Liver (tissue), 9 donors: ENCODE measurements around the gene INHBA. TPM values are rescaled to one million over a fixed set of nuclear protein-coding genes. Genes with fewer than 3 reads are reported as not detected.

Source experiments
- DNase-seq: peaks from one replicate; pipeline ENCODE4 v3.0.0-alpha.2; 2017; ENCODE audit warnings: low spot score
- H3K27ac ChIP-seq, 2 donors: one replicate each; pipeline ENCODE4 v1.7.0; 2013; ENCODE audit warnings: inconsistent platforms in 2 of 2, low read length in 2 of 2, control low read depth in 1 of 2, low read depth in 1 of 2, mild to moderate bottlenecking in 1 of 2
- H3K27me3 ChIP-seq, 4 donors: one replicate each; pipeline versions ENCODE4 v1.6.1 to v1.7.0; 2013; ENCODE audit warnings: low read length in 3 of 4, inconsistent platforms in 1 of 4, mild to moderate bottlenecking in 1 of 4, moderate library complexity in 1 of 4; ENCODE audit not compliant: control insufficient read depth in 4 of 4, insufficient read depth in 4 of 4
- H3K36me3 ChIP-seq, 4 donors: one replicate each; pipeline versions ENCODE4 v1.6.1 to v1.7.0; 2013; ENCODE audit warnings: low read length in 3 of 4, mild to moderate bottlenecking in 3 of 4, low read depth in 1 of 4, moderate library complexity in 1 of 4; ENCODE audit not compliant: control insufficient read depth in 4 of 4, insufficient read depth in 3 of 4
- H3K4me1 ChIP-seq, 4 donors: one replicate each; pipeline versions ENCODE4 v1.6.1 to v1.7.0; 2013; ENCODE audit warnings: low read length in 3 of 4, mild to moderate bottlenecking in 3 of 4, moderate library complexity in 1 of 4; ENCODE audit not compliant: control insufficient read depth in 4 of 4, insufficient read depth in 4 of 4
- H3K4me3 ChIP-seq, 3 donors: one replicate each; pipeline versions ENCODE4 v1.6.1 to v1.7.0; 2013; ENCODE audit warnings: low read length in 3 of 3, control low read depth in 1 of 3, low read depth in 1 of 3, mild to moderate bottlenecking in 1 of 3
- H3K9ac ChIP-seq, 2 donors: one replicate each; pipeline ENCODE4 v1.7.0; 2013; ENCODE audit warnings: low read length in 2 of 2, mild to moderate bottlenecking in 2 of 2, moderate library complexity in 2 of 2, control low read depth in 1 of 2, low read depth in 1 of 2
- H3K9me3 ChIP-seq, 4 donors: one replicate each; pipeline versions ENCODE4 v1.6.1 to v1.7.0; 2013; ENCODE audit warnings: low read length in 3 of 4; ENCODE audit not compliant: control insufficient read depth in 4 of 4
- EGR1 ChIP-seq, 2 donors: IDR thresholded peaks; 2 replicates each; pipeline ENCODE4 v1.6.1; 2016 to 2018; ENCODE audit warnings: antibody characterized with exemption in 2 of 2, low read depth in 2 of 2
- FOXA2 ChIP-seq: IDR thresholded peaks from 2 replicates; pipeline ENCODE4 v1.6.1; 2016; ENCODE audit warnings: antibody characterized with exemption
- HNF4A ChIP-seq, 2 donors: conservative IDR thresholded peaks; 2 replicates each; pipeline ENCODE4 v1.6.1; 2016; ENCODE audit warnings: antibody characterized with exemption in 2 of 2, mild to moderate bottlenecking in 2 of 2
- HNF4G ChIP-seq: IDR thresholded peaks from 2 replicates; pipeline ENCODE4 v1.6.1; 2016; ENCODE audit warnings: antibody characterized with exemption
- JUND ChIP-seq, 2 donors: IDR thresholded peaks; 2 replicates each; pipeline ENCODE4 v1.6.1; 2016; ENCODE audit warnings: antibody characterized with exemption in 2 of 2
- NR2F2 ChIP-seq: IDR thresholded peaks from 2 replicates; pipeline ENCODE4 v1.6.1; 2016; ENCODE audit warnings: antibody characterized with exemption
- RAD21 ChIP-seq, 2 donors: IDR thresholded peaks; 2 replicates each; pipeline ENCODE4 v1.6.1; 2016; ENCODE audit warnings: antibody characterized with exemption in 2 of 2, mild to moderate bottlenecking in 2 of 2
- RXRA ChIP-seq, 2 donors: IDR thresholded peaks; 2 replicates each; pipeline ENCODE4 v1.6.1; 2017 to 2018; ENCODE audit warnings: antibody characterized with exemption in 2 of 2, mild to moderate bottlenecking in 1 of 2
- SP1 ChIP-seq: IDR thresholded peaks from 2 replicates; pipeline ENCODE4 v1.6.1; 2018; ENCODE audit warnings: antibody characterized with exemption, mild to moderate bottlenecking
- TAF1 ChIP-seq: conservative IDR thresholded peaks from 2 replicates; pipeline ENCODE4 v1.6.1; 2016; ENCODE audit warnings: antibody characterized with exemption, mild to moderate bottlenecking
- ZBTB33 ChIP-seq: IDR thresholded peaks from 2 replicates; pipeline ENCODE4 v1.6.1; 2016; ENCODE audit warnings: antibody characterized with exemption
- WGBS: extraction: QIAGEN DNeasy Blood & Tissue Kit; methylation state at CpG from one replicate; pipeline ENCODE4 v1.1.7; 2013; 5-methylcytosine and 5-hydroxymethylcytosine counted together
- polyA plus RNA-seq, 2 donors: library from polyadenylated mRNA; stranded (reverse) in 1 of 2; unstranded in 1 of 2; fragments of 200-250 nt in 1 of 2; fragments of >200 nt in 1 of 2; fragmentation: Nextera tagmentation in 1 of 2; extraction: Ambion mirVana in 1 of 2; gene quantifications; one replicate each; pipeline versions ENCODE4 v1.2.1 to v1.2.3, GENCODE V29; 2013 to 2015
- total RNA-seq, 2 donors: library from RNA; depleted of rRNA; stranded (reverse); fragments of >200 nt; gene quantifications; one replicate each; pipeline ENCODE4 v1.2.3, GENCODE V29; 2014
- TF ChIP-seq, protein P1 (sequence below): IDR thresholded peaks from 2 replicates; pipeline ENCODE4 v1.6.1; 2016; ENCODE audit warnings: antibody characterized with exemption
- TF ChIP-seq, protein P2 (sequence below): IDR thresholded peaks from 2 replicates; pipeline ENCODE4 v1.6.1; 2016; ENCODE audit warnings: antibody characterized with exemption, mild to moderate bottlenecking
- TF ChIP-seq, protein P3 (sequence below): IDR thresholded peaks from 2 replicates; pipeline ENCODE4 v1.6.1; 2016; ENCODE audit warnings: antibody characterized with exemption
- TF ChIP-seq, protein P4 (sequence below): fragments of 150-350 bp; IDR thresholded peaks from 2 replicates; pipeline ENCODE4 v1.5.1; 2017; ENCODE audit warnings: improper control_type of control experiment, low read depth, low read length; ENCODE audit not compliant: missing input control
- donor health status: healthy.
- donor health status: healthy.
- donor health status: healthy.
- donor health status: healthy.
- donor health status: healthy.

The INHBA gene
- total and polyA plus RNA-seq, 4 donors = 0.23 to 8.9 (median 3.0) TPM

GRCh38 chr7:41694495-41694894 is 8.4 kb downstream of the INHBA start:
- Histone ChIP-seq H3K27me3 (no peaks in the 10 kb centered on the region), H3K36me3 (peaks cover 0 to 2% (median 0%) of the 10 kb centered on the region in 4 donors), H3K27ac (no peak overlapping the region), H3K4me3 (no peak overlapping the region), H3K9me3 (no peaks in the 10 kb centered on the region), H3K9ac (no peak overlapping the region), H3K4me1 (peaks cover 16 to 74% (median 61%) of the 10 kb centered on the region in 4 donors)
- WGBS = 94% methylated on average over 6 of the region's 6 CpGs
- DNase-seq = no peak
- TF ChIP-seq RXRA (IDR thresholded peaks at IDR 0.05) (no peak), EGR1 (IDR thresholded peaks at IDR 0.05; ENCODE audit: low read depth in 2 of 2) (no peak), ZBTB33 (no peak), FOXA2 (no peak), TAF1 (no peak), NR2F2 (no peak), SP1 (no peak), JUND (IDR thresholded peaks at IDR 0.05) (no peak), RAD21 (IDR thresholded peaks at IDR 0.05) (no peak), HNF4A (conservative IDR thresholded peaks at IDR 0.05) (no peak), HNF4G (no peak)
- TF ChIP-seq, protein P1, sequence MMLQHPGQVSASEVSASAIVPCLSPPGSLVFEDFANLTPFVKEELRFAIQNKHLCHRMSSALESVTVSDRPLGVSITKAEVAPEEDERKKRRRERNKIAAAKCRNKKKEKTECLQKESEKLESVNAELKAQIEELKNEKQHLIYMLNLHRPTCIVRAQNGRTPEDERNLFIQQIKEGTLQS = no peak
- TF ChIP-seq, protein P2, sequence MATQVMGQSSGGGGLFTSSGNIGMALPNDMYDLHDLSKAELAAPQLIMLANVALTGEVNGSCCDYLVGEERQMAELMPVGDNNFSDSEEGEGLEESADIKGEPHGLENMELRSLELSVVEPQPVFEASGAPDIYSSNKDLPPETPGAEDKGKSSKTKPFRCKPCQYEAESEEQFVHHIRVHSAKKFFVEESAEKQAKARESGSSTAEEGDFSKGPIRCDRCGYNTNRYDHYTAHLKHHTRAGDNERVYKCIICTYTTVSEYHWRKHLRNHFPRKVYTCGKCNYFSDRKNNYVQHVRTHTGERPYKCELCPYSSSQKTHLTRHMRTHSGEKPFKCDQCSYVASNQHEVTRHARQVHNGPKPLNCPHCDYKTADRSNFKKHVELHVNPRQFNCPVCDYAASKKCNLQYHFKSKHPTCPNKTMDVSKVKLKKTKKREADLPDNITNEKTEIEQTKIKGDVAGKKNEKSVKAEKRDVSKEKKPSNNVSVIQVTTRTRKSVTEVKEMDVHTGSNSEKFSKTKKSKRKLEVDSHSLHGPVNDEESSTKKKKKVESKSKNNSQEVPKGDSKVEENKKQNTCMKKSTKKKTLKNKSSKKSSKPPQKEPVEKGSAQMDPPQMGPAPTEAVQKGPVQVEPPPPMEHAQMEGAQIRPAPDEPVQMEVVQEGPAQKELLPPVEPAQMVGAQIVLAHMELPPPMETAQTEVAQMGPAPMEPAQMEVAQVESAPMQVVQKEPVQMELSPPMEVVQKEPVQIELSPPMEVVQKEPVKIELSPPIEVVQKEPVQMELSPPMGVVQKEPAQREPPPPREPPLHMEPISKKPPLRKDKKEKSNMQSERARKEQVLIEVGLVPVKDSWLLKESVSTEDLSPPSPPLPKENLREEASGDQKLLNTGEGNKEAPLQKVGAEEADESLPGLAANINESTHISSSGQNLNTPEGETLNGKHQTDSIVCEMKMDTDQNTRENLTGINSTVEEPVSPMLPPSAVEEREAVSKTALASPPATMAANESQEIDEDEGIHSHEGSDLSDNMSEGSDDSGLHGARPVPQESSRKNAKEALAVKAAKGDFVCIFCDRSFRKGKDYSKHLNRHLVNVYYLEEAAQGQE = no peak
- TF ChIP-seq, protein P3, sequence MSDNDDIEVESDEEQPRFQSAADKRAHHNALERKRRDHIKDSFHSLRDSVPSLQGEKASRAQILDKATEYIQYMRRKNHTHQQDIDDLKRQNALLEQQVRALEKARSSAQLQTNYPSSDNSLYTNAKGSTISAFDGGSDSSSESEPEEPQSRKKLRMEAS = no peak

DNA sequence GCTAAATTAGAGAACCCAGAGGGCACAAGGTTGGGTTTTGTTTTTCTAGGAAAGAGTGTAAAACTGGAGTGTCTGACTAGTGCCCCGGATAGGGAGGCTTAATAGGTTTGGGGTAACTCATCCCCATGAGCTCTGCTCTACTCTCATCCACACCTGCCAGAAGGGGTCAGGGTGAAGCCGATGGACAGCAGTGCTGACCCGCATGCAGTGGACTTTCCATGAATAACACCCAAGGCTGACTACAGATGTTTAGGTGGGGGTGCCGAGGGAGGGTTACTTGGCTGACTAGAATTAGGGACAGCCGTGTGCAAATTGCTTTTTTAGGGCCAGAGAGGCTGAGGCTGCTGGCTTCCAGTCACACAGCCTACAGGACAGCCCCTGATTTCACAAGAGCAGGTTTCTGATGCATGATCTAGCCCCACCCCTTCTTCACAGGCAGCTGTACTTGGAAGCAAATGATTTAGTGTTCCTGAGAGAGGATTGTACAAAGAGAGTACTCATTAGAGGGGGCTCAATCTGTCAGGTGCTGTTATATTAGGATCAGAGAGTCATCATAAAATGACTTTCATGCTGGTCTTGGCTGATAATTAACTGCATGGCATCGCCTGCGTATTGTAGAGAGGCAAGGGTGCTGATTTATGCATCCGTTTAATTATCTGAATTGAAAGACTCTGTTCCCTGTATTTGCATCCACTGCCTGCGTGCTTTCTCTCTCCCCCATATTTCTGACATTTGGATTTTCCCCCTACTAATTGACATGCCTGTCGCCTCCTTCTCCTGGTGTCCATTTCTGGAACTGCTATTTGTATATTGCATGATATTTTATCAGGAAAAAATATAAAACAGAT is 9.5 kb downstream of the INHBA start:
- H3K9me3 ChIP-seq = no peaks in the 10 kb centered on the region
- WGBS = 53% methylated on average over 10 of the region's 10 CpGs
- no peak for DNase-seq
- peak overlapping the region; percentile 59 to 79 for H3K27ac ChIP-seq
- H3K9ac ChIP-seq = no peak overlapping the region
- H3K36me3 ChIP-seq = peaks cover 0 to 3% (median 1%) of the 10 kb centered on the region in 4 donors
- H3K4me3 ChIP-seq = no peak overlapping the region
- peaks cover 16 to 66% (median 55%) of the 10 kb centered on the region in 4 donors for H3K4me1 ChIP-seq
- H3K27me3 ChIP-seq = no peaks in the 10 kb centered on the region
- TF ChIP-seq RXRA (IDR thresholded peaks at IDR 0.05) = peak; percentile 28 to 78
- peak; percentile 30 to 44 for TF ChIP-seq RAD21 (IDR thresholded peaks at IDR 0.05)
- TF ChIP-seq, protein P1 = no peak
- peak; percentile 5 for TF ChIP-seq FOXA2
- TF ChIP-seq ZBTB33 = no peak
- TF ChIP-seq, protein P2 = peak; percentile 50
- peak; percentile 33 to 64 for TF ChIP-seq HNF4A (conservative IDR thresholded peaks at IDR 0.05)
- TF ChIP-seq NR2F2 = no peak
- TF ChIP-seq, protein P4, sequence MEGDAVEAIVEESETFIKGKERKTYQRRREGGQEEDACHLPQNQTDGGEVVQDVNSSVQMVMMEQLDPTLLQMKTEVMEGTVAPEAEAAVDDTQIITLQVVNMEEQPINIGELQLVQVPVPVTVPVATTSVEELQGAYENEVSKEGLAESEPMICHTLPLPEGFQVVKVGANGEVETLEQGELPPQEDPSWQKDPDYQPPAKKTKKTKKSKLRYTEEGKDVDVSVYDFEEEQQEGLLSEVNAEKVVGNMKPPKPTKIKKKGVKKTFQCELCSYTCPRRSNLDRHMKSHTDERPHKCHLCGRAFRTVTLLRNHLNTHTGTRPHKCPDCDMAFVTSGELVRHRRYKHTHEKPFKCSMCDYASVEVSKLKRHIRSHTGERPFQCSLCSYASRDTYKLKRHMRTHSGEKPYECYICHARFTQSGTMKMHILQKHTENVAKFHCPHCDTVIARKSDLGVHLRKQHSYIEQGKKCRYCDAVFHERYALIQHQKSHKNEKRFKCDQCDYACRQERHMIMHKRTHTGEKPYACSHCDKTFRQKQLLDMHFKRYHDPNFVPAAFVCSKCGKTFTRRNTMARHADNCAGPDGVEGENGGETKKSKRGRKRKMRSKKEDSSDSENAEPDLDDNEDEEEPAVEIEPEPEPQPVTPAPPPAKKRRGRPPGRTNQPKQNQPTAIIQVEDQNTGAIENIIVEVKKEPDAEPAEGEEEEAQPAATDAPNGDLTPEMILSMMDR = peak; percentile 28
- peak in 1 of 2 donors; percentile 36 for TF ChIP-seq JUND (IDR thresholded peaks at IDR 0.05)
